SJSA1 (cell line): ENCODE results near the gene ATG5. TPM values are rescaled to one million over a fixed set of nuclear protein-coding genes. Genes with fewer than 3 reads are reported as not detected.
"Not testable (repeated sequence)": the region's sequence is repeated elsewhere in the genome, so short reads cannot be mapped to it uniquely, and the experiment has no call there.

Experiments used
- DNase-seq, 2 experiments: peaks; one replicate each; pipeline ENCODE4 v3.0.0-alpha.2; 2015 to 2020; ENCODE audit warnings: low spot score in 2 of 2, low read depth in 1 of 2
- H3K27ac ChIP-seq: fragments of 250-450 bp; sonication (Bioruptor Pico); 2 replicates; pipeline ENCODE4 v1.5.1; 2020; ENCODE audit warnings: mild to moderate bottlenecking, moderate library complexity
- H3K27me3 ChIP-seq: fragments of 250-450 bp; sonication (Bioruptor Pico); replicated peaks from 2 replicates; pipeline ENCODE4 v1.5.1; 2020; ENCODE audit warnings: mild to moderate bottlenecking, moderate library complexity
- H3K36me3 ChIP-seq: fragments of 250-450 bp; sonication (Bioruptor Pico); 2 replicates; pipeline ENCODE4 v1.5.1; 2020; ENCODE audit warnings: mild to moderate bottlenecking
- H3K4me1 ChIP-seq: fragments of 250-450 bp; sonication (Bioruptor Pico); replicated peaks from 2 replicates; pipeline ENCODE4 v1.6.1; 2021; ENCODE audit warnings: mild to moderate bottlenecking
- H3K4me3 ChIP-seq: fragments of 250-450 bp; sonication (Bioruptor Pico); 2 replicates; pipeline ENCODE4 v1.5.1; 2020; ENCODE audit warnings: mild to moderate bottlenecking
- H3K9me3 ChIP-seq: fragments of 250-450 bp; sonication (Bioruptor Pico); replicated peaks from 2 replicates; pipeline ENCODE4 v1.5.1; 2020; ENCODE audit warnings: mild to moderate bottlenecking
- total RNA-seq: library from RNA; depleted of rRNA; stranded (reverse); fragments of >200 nt; shearing (Covaris generic); gene quantifications from 2 replicates; pipeline ENCODE4 v1.2.3, GENCODE V29; 2014

Gene ATG5
- total RNA-seq, 1 experiment from 2014 or later = 68.7 TPM

DNA sequence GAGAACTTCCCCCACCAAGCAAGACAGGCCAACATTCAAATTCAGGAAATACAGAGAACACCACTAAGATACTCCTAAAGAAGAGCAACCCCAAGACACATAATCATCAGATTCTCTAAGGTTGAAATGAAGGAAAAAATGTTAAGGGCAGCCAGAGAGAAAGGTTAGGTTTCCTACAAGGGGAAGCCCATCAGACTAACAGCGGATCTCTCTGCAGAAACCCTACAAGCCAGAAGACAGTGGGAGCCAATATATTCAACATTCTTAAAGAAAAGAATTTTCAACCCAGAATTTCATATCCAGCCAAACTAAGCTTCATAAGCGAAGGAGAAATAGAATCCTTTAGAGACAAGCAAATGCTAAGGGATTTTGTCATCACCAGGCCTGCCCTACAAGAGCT is 61.1 kb downstream of the ATG5 start:
- Histone ChIP-seq H3K36me3 (peaks cover 18% of the 10 kb centered on the region; the same call in 1 of the 2 replicates), H3K4me1 (peaks cover 12% of the 10 kb centered on the region)
- DNase-seq, H3K4me3 ChIP-seq, H3K27me3 ChIP-seq, H3K9me3 ChIP-seq, H3K27ac ChIP-seq: not testable (repeated sequence)

GRCh38 chr6:106259748-106260147 is 65.8 kb downstream of the ATG5 start:
- peaks cover 34% of the 10 kb centered on the region for H3K4me1 ChIP-seq
- not testable (repeated sequence) for H3K27ac ChIP-seq, H3K4me3 ChIP-seq, H3K9me3 ChIP-seq, H3K27me3 ChIP-seq, DNase-seq, H3K36me3 ChIP-seq

DNA sequence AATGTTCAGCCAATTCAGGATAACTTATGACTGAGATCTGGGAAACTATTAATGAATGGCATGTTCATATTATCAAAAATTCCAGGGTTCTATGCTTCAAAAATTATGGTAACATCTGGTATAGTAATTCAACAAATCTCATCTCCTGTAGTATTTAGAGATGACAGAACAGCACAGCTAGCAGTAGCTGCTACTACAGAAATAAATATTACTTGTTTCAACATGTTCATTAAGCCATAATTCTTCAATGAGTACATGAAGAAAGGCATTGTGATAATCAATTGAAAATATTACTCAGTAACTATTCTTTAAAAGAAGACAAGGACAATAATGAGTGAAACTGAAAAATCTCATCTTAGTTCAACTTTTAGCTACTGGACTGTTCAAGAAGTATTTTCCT is 66.8 kb downstream of the ATG5 start:
- no peak overlapping the region for H3K4me3 ChIP-seq
- H3K27ac ChIP-seq = no peak overlapping the region
- DNase-seq = no peak
- H3K27me3 ChIP-seq = no peaks in the 10 kb centered on the region
- peaks cover 44% of the 10 kb centered on the region for H3K4me1 ChIP-seq
- no peaks in the 10 kb centered on the region for H3K9me3 ChIP-seq
- peaks cover 3% of the 10 kb centered on the region; the same call in 1 of the 2 replicates for H3K36me3 ChIP-seq

DNA sequence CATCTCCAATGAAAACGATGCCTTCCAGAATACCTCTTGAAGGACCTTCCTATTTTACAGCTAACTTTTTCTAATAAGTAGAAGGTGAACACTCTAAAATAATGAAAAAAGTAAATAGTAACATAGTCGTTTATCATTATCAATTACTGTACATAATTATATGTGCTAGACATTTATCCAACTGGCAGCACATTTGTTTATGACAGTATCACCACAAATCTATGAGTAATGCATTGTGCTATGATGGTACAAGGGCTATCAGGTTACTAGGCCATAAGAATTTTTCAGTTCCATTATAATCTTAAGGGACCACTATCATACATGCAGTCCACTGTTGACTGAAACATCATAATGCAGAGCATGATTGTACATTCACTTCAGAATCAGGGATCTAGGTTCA is 68.4 kb downstream of the ATG5 start:
- DNase-seq = peak in 1 of 2 experiments; percentile 47
- peaks cover 58% of the 10 kb centered on the region for H3K4me1 ChIP-seq
- H3K27me3 ChIP-seq = no peaks in the 10 kb centered on the region
- 0 out of 2 replicates have a peak overlapping the region, but pooled peaks have one; percentile 3 for H3K27ac ChIP-seq
- H3K36me3 ChIP-seq = 0 out of 2 replicates have a peak, but pooled peaks cover 3% of the 10 kb centered on the region
- no peak overlapping the region for H3K4me3 ChIP-seq
- H3K9me3 ChIP-seq = no peaks in the 10 kb centered on the region

DNA sequence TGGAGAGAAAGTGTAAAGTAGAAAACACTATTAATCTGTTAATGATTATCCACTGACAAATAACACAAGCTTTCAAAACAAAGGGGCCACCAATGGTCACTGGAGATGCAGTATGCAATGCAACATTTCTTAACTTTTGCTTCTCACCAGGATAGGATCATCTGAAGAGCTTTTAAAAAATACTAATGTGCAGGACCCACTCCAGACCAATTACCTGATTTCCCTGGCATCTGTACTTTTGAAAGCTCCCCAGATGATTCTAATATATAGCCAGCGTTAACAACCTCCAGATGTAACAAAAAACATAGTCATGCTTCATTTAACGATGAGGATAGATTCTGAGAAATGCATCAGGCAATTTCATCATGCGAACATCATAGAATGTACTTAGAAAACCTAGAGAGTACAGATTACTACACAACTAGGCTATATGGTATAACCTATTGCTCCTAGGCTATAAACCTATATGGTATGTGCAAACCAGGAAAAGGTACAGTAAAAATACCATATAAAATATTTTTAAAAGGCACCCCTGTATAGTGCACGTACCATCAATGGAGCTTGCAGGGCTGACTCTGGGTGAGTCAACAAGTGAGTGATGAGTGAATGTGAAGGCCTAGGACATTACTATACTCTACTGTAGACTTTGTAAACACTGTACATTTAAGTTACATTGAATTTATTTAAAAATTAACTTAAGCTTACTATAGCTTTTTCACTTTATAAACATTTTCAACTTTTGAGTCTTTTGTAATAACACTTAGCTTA is 69.2 kb downstream of the ATG5 start:
- 0 out of 2 replicates have a peak overlapping the region, but pooled peaks have one; percentile 3 for H3K27ac ChIP-seq
- peaks cover 55% of the 10 kb centered on the region for H3K4me1 ChIP-seq
- no peaks in the 10 kb centered on the region for H3K27me3 ChIP-seq
- H3K36me3 ChIP-seq = 0 out of 2 replicates have a peak, but pooled peaks cover 2% of the 10 kb centered on the region
- H3K9me3 ChIP-seq = no peaks in the 10 kb centered on the region
- no peak for DNase-seq
- no peak overlapping the region for H3K4me3 ChIP-seq

DNA sequence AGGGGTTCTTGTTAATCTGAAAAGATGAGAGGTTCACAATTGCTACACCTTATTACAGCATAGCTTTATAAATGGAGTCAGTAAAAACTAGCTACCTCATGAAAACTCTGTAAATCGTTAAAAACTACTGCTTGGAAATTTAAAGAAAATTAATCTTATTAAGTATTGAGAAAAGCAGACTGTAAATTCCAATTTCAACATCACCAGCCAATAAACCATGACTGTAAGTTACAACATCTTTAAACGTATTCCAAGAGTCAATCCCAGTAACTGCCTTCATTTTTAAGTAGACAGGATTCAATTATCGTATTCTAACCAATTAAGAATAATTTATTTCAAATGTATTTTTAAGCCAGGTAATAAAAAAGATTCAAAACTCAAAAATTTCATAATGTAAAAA is 70.3 kb downstream of the ATG5 start:
- no peak for DNase-seq
- no peaks in the 10 kb centered on the region for H3K36me3 ChIP-seq
- H3K27ac ChIP-seq = no peak overlapping the region
- H3K9me3 ChIP-seq = no peaks in the 10 kb centered on the region
- H3K4me3 ChIP-seq = no peak overlapping the region
- no peaks in the 10 kb centered on the region for H3K27me3 ChIP-seq
- peaks cover 51% of the 10 kb centered on the region for H3K4me1 ChIP-seq

- no peaks in the 10 kb centered on the region for H3K9me3 ChIP-seq
- H3K27me3 ChIP-seq = no peaks in the 10 kb centered on the region
- DNase-seq = peak in 1 of 2 experiments; percentile 38
- H3K27ac ChIP-seq = no peak overlapping the region
- no peaks in the 10 kb centered on the region for H3K36me3 ChIP-seq
- peaks cover 51% of the 10 kb centered on the region for H3K4me1 ChIP-seq
- H3K4me3 ChIP-seq = no peak overlapping the region
These were observed 70.9 kb downstream of the ATG5 start for GRCh38 chr6:106254636-106255035.

DNA sequence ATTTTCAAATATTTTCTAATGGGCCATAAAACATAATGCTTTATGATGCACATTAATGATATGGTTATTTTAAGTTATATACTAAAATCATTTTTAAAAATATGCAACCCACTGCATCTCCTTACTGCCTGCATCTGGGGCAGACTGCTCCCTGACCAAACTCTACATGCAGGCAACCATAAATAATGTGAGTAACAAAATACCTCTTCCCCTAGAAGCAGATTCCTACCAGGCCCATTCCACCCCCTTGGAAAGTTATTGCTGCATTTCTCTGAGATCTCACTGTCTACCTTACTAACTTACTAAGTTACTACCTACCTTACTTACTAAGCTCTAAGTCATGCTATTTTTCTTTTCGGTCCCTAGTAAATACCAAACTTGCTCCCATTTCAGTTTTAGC is 71.8 kb downstream of the ATG5 start:
- Histone ChIP-seq H3K27me3 (no peaks in the 10 kb centered on the region), H3K4me3 (no peak overlapping the region), H3K36me3 (no peaks in the 10 kb centered on the region), H3K4me1 (peaks cover 51% of the 10 kb centered on the region), H3K27ac (peak overlapping the region; percentile 37), H3K9me3 (no peaks in the 10 kb centered on the region)
- peak in 1 of 2 experiments; percentile 37 for DNase-seq

DNA sequence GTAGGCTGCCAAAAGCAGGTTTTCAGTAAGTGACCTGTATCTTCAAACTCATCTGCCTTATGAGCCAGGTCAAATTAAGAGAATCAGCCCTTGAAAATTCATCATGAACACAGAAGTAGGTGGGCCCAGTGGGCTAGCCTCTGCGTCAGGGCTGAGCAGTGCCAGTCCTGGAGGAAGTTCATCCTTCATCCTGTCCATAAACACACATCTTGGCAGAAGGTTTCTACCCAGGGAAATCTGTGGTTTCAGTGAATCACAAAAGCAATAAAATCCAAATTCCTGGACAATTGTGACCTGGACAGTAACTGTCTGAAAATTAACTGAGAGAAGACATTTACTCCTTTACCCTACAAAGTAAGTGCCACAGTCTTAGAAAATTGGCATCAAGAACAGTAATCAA is 72.4 kb downstream of the ATG5 start:
- H3K27me3 ChIP-seq = no peaks in the 10 kb centered on the region
- H3K27ac ChIP-seq = peak overlapping the region; percentile 37
- no peak overlapping the region for H3K4me3 ChIP-seq
- peaks cover 51% of the 10 kb centered on the region for H3K4me1 ChIP-seq
- no peaks in the 10 kb centered on the region; the same call in 1 of the 2 replicates for H3K36me3 ChIP-seq
- DNase-seq = peak; percentile 59 to 66
- H3K9me3 ChIP-seq = no peaks in the 10 kb centered on the region

GRCh38 chr6:106252687-106253086 is 72.9 kb downstream of the ATG5 start:
- DNase-seq = no peak
- no peak overlapping the region for H3K27ac ChIP-seq
- no peaks in the 10 kb centered on the region for H3K27me3 ChIP-seq
- no peak overlapping the region for H3K4me3 ChIP-seq
- no peaks in the 10 kb centered on the region for H3K9me3 ChIP-seq
- H3K4me1 ChIP-seq = peaks cover 50% of the 10 kb centered on the region
- H3K36me3 ChIP-seq = peaks cover 4% of the 10 kb centered on the region

GRCh38 chr6:106251531-106252255 is 73.9 kb downstream of the ATG5 start:
- not testable (repeated sequence) for DNase-seq

DNA sequence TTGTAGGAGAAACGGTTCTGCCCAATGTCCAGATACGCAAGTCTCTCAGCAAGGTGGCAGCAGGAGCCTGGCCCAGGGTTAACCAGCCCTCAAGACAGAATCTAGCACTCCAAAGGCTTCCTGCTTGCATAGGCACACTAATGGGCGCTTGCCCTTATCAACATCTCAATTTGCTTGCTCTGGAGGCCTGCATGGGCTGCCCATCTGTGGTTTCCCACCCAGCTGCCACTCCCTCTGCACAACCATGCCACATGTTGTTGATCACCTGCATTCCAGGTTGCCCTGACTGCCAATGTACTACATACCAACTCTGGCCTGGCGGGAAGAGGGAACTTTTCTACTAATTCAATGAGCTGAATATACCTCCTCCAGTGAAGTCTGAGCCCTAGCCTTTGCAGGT is 74.6 kb downstream of the ATG5 start:
- DNase-seq = no peak
- Histone ChIP-seq H3K4me1 (peaks cover 34% of the 10 kb centered on the region), H3K27ac (no peak overlapping the region), H3K27me3 (no peaks in the 10 kb centered on the region), H3K9me3 (no peaks in the 10 kb centered on the region), H3K36me3 (peaks cover 13% of the 10 kb centered on the region), H3K4me3 (no peak overlapping the region)

More at GRCh38 chr6:106251531-106252255, 73.9 kb downstream of the ATG5 start:
- H3K4me1 ChIP-seq = peaks cover 40% of the 10 kb centered on the region
- peaks cover 13% of the 10 kb centered on the region for H3K36me3 ChIP-seq
- H3K27me3 ChIP-seq, H3K9me3 ChIP-seq, H3K4me3 ChIP-seq, H3K27ac ChIP-seq: not testable (repeated sequence)

- no peak overlapping the region for H3K27ac ChIP-seq
- H3K36me3 ChIP-seq = peaks cover 13% of the 10 kb centered on the region
- peaks cover 28% of the 10 kb centered on the region for H3K4me1 ChIP-seq
- H3K27me3 ChIP-seq = no peaks in the 10 kb centered on the region
- H3K4me3 ChIP-seq = no peak overlapping the region
- no peaks in the 10 kb centered on the region for H3K9me3 ChIP-seq
- no peak for DNase-seq
These were observed 75.9 kb downstream of the ATG5 start for GRCh38 chr6:106249658-106250057.

- H3K9me3 ChIP-seq = no peaks in the 10 kb centered on the region
- peaks cover 13% of the 10 kb centered on the region for H3K36me3 ChIP-seq
- no peak for DNase-seq
- peaks cover 9% of the 10 kb centered on the region for H3K4me1 ChIP-seq
- no peaks in the 10 kb centered on the region for H3K27me3 ChIP-seq
- H3K27ac ChIP-seq = no peak overlapping the region
- no peak overlapping the region for H3K4me3 ChIP-seq
These were observed 77.8 kb downstream of the ATG5 start for GRCh38 chr6:106247733-106248132.
